Heart right ventricle (tissue), 16 donors: ENCODE data around the gene SLC34A2. TPM values are rescaled to one million over a fixed set of nuclear protein-coding genes. Genes with fewer than 3 reads are reported as not detected.

Experiments used
- ATAC-seq, 8 donors: fragments of 200-7000 bp; cut with Tn5 transposase; one replicate each; pipeline ENCODE4 v1.9.1; 2020; ENCODE audit warnings: mild to moderate bottlenecking in 8 of 8, moderate library complexity in 8 of 8, moderate number of reproducible peaks in 1 of 8
- DNase-seq, 2 donors: peaks; one replicate each; pipeline ENCODE4 v3.0.0-alpha.2; 2020
- H3K27ac ChIP-seq, 10 donors: fragments of 200-600 bp; sonication (generic) in 2 of 10; one replicate each; pipeline versions ENCODE4 v1.5.0 to v1.8.0; 2020 to 2022; ENCODE audit warnings: mild to moderate bottlenecking in 3 of 10
- H3K27me3 ChIP-seq, 7 donors: fragments of 200-600 bp; one replicate each; pipeline ENCODE4 v1.8.0; 2021 to 2022; ENCODE audit warnings: mild to moderate bottlenecking in 2 of 7
- H3K36me3 ChIP-seq, 9 donors: fragments of 200-600 bp; sonication (generic) in 1 of 9; one replicate each; pipeline versions ENCODE4 v1.5.0 to v1.8.0; 2020 to 2022; ENCODE audit warnings: mild to moderate bottlenecking in 2 of 9
- H3K4me1 ChIP-seq, 9 donors: fragments of 200-600 bp; sonication (generic) in 1 of 9; one replicate each; pipeline versions ENCODE4 v1.5.0 to v1.8.0; 2020 to 2022; ENCODE audit warnings: mild to moderate bottlenecking in 4 of 9
- H3K4me3 ChIP-seq, 10 donors: fragments of 200-600 bp; sonication (generic) in 2 of 10; one replicate each; pipeline versions ENCODE4 v1.5.0 to v1.8.0; 2020 to 2022; ENCODE audit warnings: mild to moderate bottlenecking in 7 of 10, moderate library complexity in 2 of 10
- H3K9me3 ChIP-seq, 11 donors: fragments of 200-600 bp in 10 of 11; sonication (generic) in 2 of 11; one replicate each; pipeline versions ENCODE4 v1.5.0 to v1.8.0; 2013 to 2022; ENCODE audit warnings: mild to moderate bottlenecking in 2 of 11, control low read depth in 1 of 11, moderate library complexity in 1 of 11
- WGBS, 2 donors: extraction: QIAGEN DNeasy Blood & Tissue Kit; methylation state at CpG; one replicate each; pipeline ENCODE4 v1.1.7; 2013; ENCODE audit warnings: inconsistent platforms in 1 of 2; 5-methylcytosine and 5-hydroxymethylcytosine counted together
- intact Hi-C, 10 donors: fragments of 100-400 bp; cut with DNase I; formaldehyde crosslinking; loops; one replicate each; pipeline versions ENCODE4 v1.11.1 to v1.14.2; 2022
- polyA plus RNA-seq, 2 donors: library from polyadenylated mRNA; stranded (reverse); fragments of 200-250 nt; gene quantifications; one replicate each; pipeline ENCODE4 v1.2.3, GENCODE V29; 2013
- total RNA-seq, 10 donors: library from RNA; stranded (reverse); fragmentation: NEBNext Ultra II Directional in 3 of 10; extraction: Animal tissue kit (Norgen Biotek cat#: 25700) in 3 of 10; gene quantifications; one replicate each; pipeline versions ENCODE4 v1.2.1 to v1.2.4, GENCODE V29; 2021 to 2023
- TF ChIP-seq, protein P1 (sequence below), 9 donors: fragments of 200-600 bp; sonication (generic) in 2 of 9; IDR thresholded peaks; one replicate each; pipeline versions ENCODE4 v1.5.0 to v1.8.0; 2021 to 2022; ENCODE audit warnings: antibody characterized with exemption in 9 of 9, mild to moderate bottlenecking in 5 of 9, moderate library complexity in 1 of 9
- donor health status: Arrhythmogenic right ventricular cardiomyopathy.
- donor health status: ischemic (EF 13 %, LVEDD 7.1; RV severe dilation, severe dysfunction).
- donor health status: healthy with polysubstance abuse.
- donor health status: DM: no; HTN: yes; CAD: no.
- donor health status: DM: no; HTN: no; CAD: no.
- donor health status: ischemic (EF 25% LVEDD 6.9; RV normal size, moderate dysfunction).
- donor health status: ischemic (EF 25% LVEDD 5.7; RV mildly dilated, moderate dysfunction).
- donor health status: healthy.
- donor health status: DM: yes; HTN: yes; CAD: no.
- donor health status: Ischemic cardiomyopathy.
- donor health status: ischemic (EF 35%, LVEDD 5.7; RV mildly dilated, moderate dysfunction).
- donor health status: nonischemic (EF 11% LVEDD 7.7; RV severe dilation, severe dysfunction).
- donor health status: DM: yes; HTN: yes; CAD: no.
- donor health status: PGD.
- donor health status: ischemic (EF 29% LVEDD 5.4; RV normal size, mild dysfunction).
- donor health status: nonischemic (EF 23%, LVEDD 6.1; RV moderate dilation, normal function).

SLC34A2 gene
- total and polyA plus RNA-seq, 12 donors: 0.12 to 0.40 (median 0.17) TPM; not detected in 9

DNA sequence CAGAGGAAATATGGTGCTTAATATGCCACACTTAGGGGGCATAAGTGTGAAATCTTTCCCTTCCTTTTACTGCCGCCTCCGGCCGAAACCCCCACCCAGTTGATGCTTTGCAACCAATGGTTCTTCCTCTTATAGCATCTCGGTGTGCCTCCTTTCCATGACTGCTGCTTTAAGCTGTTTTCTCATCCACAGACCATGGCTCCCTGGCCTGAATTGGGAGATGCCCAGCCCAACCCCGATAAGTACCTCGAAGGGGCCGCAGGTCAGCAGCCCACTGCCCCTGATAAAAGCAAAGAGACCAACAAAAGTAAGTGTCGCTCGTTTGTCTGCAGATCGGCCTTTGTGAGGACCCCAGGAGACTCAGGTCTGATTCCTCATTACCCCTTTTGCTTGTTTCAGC lies 6.7 kb downstream of the SLC34A2 start:
- intact Hi-C loops: no loop called here
- ATAC-seq: no peak
- no peak for DNase-seq
- TF ChIP-seq, protein P1, sequence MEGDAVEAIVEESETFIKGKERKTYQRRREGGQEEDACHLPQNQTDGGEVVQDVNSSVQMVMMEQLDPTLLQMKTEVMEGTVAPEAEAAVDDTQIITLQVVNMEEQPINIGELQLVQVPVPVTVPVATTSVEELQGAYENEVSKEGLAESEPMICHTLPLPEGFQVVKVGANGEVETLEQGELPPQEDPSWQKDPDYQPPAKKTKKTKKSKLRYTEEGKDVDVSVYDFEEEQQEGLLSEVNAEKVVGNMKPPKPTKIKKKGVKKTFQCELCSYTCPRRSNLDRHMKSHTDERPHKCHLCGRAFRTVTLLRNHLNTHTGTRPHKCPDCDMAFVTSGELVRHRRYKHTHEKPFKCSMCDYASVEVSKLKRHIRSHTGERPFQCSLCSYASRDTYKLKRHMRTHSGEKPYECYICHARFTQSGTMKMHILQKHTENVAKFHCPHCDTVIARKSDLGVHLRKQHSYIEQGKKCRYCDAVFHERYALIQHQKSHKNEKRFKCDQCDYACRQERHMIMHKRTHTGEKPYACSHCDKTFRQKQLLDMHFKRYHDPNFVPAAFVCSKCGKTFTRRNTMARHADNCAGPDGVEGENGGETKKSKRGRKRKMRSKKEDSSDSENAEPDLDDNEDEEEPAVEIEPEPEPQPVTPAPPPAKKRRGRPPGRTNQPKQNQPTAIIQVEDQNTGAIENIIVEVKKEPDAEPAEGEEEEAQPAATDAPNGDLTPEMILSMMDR (IDR thresholded peaks at IDR 0.05): no peak
- no peaks in the 10 kb centered on the region for H3K9me3 ChIP-seq
- H3K4me1 ChIP-seq: peaks cover 0 to 4% (median 0%) of the 10 kb centered on the region in 9 donors
- H3K27me3 ChIP-seq: peaks cover 0 to 55% (median 22%) of the 10 kb centered on the region in 7 donors
- H3K36me3 ChIP-seq: no peaks in the 10 kb centered on the region
- no peak overlapping the region for H3K27ac ChIP-seq
- WGBS, 2 donors: 83 to 91% methylated on average over 10 of the region's 10 CpGs
- no peak overlapping the region for H3K4me3 ChIP-seq

DNA sequence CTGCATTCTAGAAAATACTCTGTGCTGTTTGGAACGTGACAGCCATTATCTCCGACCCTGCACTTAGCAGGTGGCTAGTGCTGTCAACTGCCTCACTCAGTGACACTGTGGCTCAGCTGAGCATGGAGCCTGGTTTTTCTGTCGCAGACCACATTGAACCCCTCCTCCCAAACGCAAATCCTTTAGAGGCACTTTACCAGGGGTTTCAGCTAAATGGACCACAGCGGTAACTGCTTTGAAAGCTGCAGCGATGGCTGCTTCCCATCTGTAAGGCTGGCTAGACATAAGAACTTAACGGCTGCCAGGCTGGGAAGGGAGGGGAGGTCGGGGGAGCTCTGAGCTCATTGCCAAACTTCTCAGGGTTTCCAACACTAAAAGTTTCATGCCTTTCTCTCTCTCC lies 8.1 kb downstream of the SLC34A2 start:
- Histone ChIP-seq H3K4me3 (no peak overlapping the region), H3K4me1 (peaks cover 0 to 4% (median 0%) of the 10 kb centered on the region in 9 donors), H3K36me3 (no peaks in the 10 kb centered on the region), H3K27ac (no peak overlapping the region), H3K27me3 (peaks cover 0 to 46% (median 22%) of the 10 kb centered on the region in 7 donors), H3K9me3 (no peaks in the 10 kb centered on the region)
- TF ChIP-seq, protein P1 (IDR thresholded peaks at IDR 0.05): no peak
- no peak for DNase-seq
- 22 to 30% methylated on average over 8 of the region's 8 CpGs for WGBS, 2 donors
- ATAC-seq: no peak
- intact Hi-C loops: no loop called here

DNA sequence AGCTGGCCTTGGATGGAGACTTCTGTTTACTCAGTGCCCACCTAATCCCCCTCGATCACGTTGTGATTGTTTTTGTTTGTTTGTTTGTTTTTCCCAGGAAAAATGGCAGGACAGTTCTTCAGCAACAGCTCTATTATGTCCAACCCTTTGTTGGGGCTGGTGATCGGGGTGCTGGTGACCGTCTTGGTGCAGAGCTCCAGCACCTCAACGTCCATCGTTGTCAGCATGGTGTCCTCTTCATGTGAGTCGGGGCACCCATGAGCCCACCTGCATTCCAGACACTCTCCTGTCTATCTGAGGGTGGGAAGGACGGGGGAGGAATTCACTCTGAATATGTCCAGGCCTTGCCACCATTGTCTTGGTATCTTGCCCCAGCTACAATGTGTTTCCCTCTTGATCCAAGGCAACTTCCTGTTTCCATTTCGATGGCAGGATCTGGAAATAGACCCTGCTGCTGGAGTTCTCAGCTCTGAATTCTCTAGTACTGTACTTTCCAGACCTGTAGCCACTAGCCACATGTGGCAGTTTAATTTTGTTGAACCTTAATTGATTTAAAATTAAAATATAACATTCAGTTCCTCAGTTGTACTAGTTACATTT lies 10.5 kb downstream of the SLC34A2 start:
- H3K9me3 ChIP-seq: no peaks in the 10 kb centered on the region
- ATAC-seq: no peak
- WGBS, 2 donors: 78 to 81% methylated on average over 9 of the region's 9 CpGs
- no peak overlapping the region for H3K27ac ChIP-seq
- H3K36me3 ChIP-seq: no peaks in the 10 kb centered on the region
- no peak for DNase-seq
- no peak overlapping the region for H3K4me3 ChIP-seq
- intact Hi-C loops: no loop called here
- TF ChIP-seq, protein P1 (IDR thresholded peaks at IDR 0.05): no peak
- peaks cover 0 to 4% (median 0%) of the 10 kb centered on the region in 9 donors for H3K4me1 ChIP-seq
- peaks cover 0 to 24% (median 20%) of the 10 kb centered on the region in 7 donors for H3K27me3 ChIP-seq

DNA sequence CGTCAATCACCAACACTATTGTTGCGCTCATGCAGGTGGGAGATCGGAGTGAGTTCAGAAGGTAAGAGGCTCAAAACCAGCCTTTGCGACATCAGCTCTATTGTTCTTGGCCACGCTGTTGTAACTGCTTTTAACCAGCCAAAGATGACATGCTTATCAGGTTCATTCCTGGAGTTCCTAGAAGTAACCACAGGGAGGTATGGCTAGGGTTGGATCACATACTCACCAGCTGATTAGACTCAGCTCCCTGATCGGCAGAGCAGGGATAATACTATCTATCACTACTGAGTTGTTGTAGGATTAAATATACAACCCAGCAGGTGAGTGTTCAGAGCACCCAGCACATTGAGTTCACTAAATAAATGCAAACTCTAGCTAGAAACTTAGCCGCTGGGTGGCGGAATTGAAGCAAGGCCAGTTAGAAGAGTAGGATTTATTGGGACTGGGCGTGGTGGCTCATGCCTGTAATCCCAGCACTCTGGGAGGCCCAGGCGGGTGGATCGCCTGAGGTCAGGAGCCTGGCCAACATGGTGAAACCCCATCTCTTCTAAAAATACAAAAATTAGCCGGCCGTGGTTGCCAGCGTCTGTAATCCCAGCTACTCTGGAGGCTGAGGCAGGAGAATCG lies 12.4 kb downstream of the SLC34A2 start:
- 76 to 79% methylated on average over 15 of the region's 15 CpGs for WGBS, 2 donors
- H3K4me3 ChIP-seq: no peak overlapping the region
- H3K36me3 ChIP-seq: no peaks in the 10 kb centered on the region
- no peak overlapping the region for H3K27ac ChIP-seq
- TF ChIP-seq, protein P1 (IDR thresholded peaks at IDR 0.05): no peak
- intact Hi-C loops: no loop called here
- H3K27me3 ChIP-seq: peaks cover 0 to 23% (median 15%) of the 10 kb centered on the region in 7 donors
- H3K4me1 ChIP-seq: peaks cover 0 to 4% (median 0%) of the 10 kb centered on the region in 9 donors
- no peak for ATAC-seq
- no peaks in the 10 kb centered on the region for H3K9me3 ChIP-seq
- no peak for DNase-seq
